ENCODE measurements around the gene ELP4.

Gene ELP4

GRCh38 chr11:31814176-31814868 lies 304.8 kb downstream of the ELP4 start:
- no peak for DNase-seq

- DNase-seq = peak; percentile 52
These were observed 306.3 kb downstream of the ELP4 start for GRCh38 chr11:31815711-31816467.

GRCh38 chr11:31816468-31817053 lies 307.0 kb downstream of the ELP4 start:
- no peak for DNase-seq

- DNase-seq = peak; percentile 74
These were observed 307.6 kb downstream of the ELP4 start for GRCh38 chr11:31817054-31817620.

GRCh38 chr11:31817621-31818424 lies 308.3 kb downstream of the ELP4 start:
- no peak for DNase-seq

- no peak for DNase-seq
These were observed 308.8 kb downstream of the ELP4 start for GRCh38 chr11:31818425-31818755.

GRCh38 chr11:31818874-31819331 lies 309.3 kb downstream of the ELP4 start:
- no peak for DNase-seq

GRCh38 chr11:31819621-31820437 lies 310.3 kb downstream of the ELP4 start:
- DNase-seq = no peak

- DNase-seq = no peak
These were observed 310.9 kb downstream of the ELP4 start for GRCh38 chr11:31820438-31820818.

- no peak for DNase-seq
These were observed 311.7 kb downstream of the ELP4 start for GRCh38 chr11:31821235-31821764.

- DNase-seq = no peak
These were observed 312.2 kb downstream of the ELP4 start for GRCh38 chr11:31821766-31822165.

- DNase-seq = no peak
These were observed 312.8 kb downstream of the ELP4 start for GRCh38 chr11:31822175-31822926.

GRCh38 chr11:31822927-31823643 lies 313.5 kb downstream of the ELP4 start:
- no peak for DNase-seq

- no peak for DNase-seq
These were observed 314.2 kb downstream of the ELP4 start for GRCh38 chr11:31823644-31824331.

GRCh38 chr11:31824332-31824878 lies 314.8 kb downstream of the ELP4 start:
- DNase-seq = no peak

- DNase-seq = no peak
These were observed 315.6 kb downstream of the ELP4 start for GRCh38 chr11:31824879-31825837.

- DNase-seq = no peak
These were observed 316.4 kb downstream of the ELP4 start for GRCh38 chr11:31825838-31826484.

Data from NCI-H1694 treated with DMSO at 0.1 percent for 48 hours (cell line).